HG03342 (cell line): ENCODE data around the gene MGAT4B.

Experiments
- ATAC-seq: cut with Tn5 transposase; IDR thresholded peaks from one replicate; pipeline ENCODE4 v1.9.1; 2021; ENCODE audit warnings: mild to moderate bottlenecking, moderate library complexity; ENCODE audit not compliant: unreplicated experiment

Gene MGAT4B

GRCh38 chr5:179749857-179750508, 56.7 kb downstream of the MGAT4B start:
- no peak for ATAC-seq

- no peak for ATAC-seq
Observed at GRCh38 chr5:179747811-179748210, 58.9 kb downstream of the MGAT4B start.
